SK-N-MC (cell line): ENCODE measurements around the gene UBE2E2.

ENCODE experiments used
- EZH2 ChIP-seq: fragments of 200-600 bp; sonication (generic); IDR thresholded peaks from one replicate; pipeline ENCODE4 v1.6.1; 2017; ENCODE audit warnings: antibody characterized with exemption
- POLR2AphosphoS5 ChIP-seq: IDR thresholded peaks from 2 replicates; pipeline ENCODE4 v1.6.1; 2012; ENCODE audit warnings: mild to moderate bottlenecking, low read depth, low read length, borderline replicate concordance

DNA sequence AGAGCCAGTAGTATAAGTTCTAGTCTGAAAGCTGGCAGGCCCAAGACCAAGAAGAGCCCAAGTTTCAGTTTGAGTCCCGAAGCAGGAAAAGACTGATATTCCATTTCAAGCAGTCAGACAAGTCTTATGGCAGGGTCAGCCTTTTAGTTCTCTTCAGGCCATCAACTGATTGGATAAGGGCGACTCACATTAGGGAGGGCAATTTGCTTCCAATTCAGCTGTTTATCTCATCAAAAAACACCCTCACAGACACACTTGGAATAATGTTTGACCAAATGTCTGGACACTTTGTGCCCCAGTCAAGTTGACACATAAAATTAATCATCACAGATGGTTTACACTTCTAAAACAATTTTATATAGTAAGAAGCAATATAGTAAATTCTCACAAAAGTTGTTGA, 69.7 kb downstream of the UBE2E2 start:
- TF ChIP-seq EZH2 (no peak), POLR2AphosphoS5 (no peak)
